GM18508 (cell line): Measurements from ENCODE around the gene LDB2.

Experiments used
- ATAC-seq: cut with Tn5 transposase; IDR thresholded peaks from one replicate; pipeline ENCODE4 v1.9.1; 2021; ENCODE audit warnings: moderate number of reproducible peaks; ENCODE audit not compliant: insufficient read depth, unreplicated experiment

The LDB2 gene

DNA sequence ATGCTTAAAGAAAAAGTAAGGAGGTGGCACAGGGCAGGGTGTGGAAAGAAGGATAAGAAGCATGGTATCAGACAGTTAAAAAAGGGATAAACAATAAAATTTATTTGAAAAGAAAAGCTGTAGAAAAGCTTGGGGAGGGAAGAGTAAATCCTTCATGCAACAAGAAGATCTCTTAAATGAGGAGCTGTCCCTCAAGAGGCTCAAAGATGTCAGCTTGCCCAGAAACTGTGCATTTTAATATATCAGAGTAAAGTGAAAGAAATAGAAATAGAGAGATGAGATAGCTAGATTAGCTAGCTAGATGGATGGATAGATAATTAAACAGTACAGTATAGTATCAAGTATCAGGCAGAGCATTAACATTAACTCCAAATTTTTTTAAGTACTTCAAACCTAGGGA is 170.3 kb downstream of the LDB2 start:
- ATAC-seq = no peak

DNA sequence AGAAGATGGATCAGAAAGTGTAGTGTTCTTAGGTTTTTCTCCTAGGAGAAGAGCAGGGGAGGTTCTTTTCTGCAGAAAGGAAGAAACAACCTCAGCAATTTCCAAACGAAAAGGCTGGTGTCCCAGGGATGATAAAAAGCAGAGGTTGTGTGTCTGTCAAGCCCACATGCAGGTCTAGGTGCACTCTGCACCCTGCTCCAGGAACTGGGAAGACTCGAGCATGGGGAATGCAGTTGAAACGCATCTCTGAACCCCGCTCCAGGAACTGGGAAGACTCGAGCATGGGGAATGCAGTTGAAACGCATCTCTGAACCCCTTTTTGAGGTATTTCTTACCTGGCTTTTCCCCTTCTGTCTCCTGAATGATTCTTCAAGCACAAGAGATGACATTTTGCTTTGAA is 171.2 kb downstream of the LDB2 start:
- no peak for ATAC-seq

DNA sequence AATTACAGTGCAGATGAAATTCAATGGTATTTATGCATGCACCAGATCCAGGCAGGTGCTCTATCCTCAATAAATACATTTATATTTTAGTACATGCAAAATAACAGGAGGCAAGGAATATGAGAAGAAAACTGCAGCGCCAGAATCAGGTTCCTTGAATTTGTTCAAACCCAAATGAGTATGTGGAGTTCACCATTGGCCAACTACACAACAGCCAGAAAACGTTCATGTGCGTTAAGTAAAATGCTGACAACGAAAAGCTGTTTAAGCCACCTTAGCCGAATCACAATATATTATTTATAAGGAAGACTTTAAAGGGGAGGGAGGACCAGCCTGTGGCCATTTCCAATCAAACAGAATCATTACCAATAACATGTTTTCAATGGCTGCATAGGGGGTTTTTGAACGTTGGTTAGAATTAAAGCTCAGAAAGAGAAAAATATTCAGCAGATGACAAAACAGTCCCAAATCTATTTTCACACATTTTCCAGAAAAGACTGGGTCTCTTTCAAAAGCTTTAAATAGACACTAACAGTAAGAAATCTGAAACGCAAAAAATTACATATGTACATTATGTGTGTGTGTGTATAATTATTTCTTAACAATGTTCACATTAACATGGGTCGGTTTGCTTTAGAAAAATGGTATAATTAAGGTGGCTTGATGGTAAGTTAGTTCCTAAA is 171.9 kb downstream of the LDB2 start:
- no peak for ATAC-seq

DNA sequence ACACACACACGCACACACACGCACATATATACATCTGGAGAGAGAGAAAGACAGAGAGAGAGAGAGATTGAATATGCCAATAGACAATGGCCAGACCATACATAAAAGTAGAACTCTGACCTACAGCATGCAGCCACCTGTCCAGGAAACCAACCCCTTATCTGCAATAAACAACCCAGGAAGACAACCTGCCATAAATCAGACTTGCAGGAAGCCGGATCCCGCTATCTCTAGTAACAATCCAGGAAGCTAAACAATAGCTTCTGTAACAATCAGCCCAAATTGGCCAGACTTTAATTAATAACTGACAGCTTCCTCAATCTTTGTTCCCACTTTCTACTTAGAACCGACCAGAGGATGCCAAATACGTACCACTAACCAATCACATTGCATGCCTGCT is 173.2 kb downstream of the LDB2 start:
- ATAC-seq = no peak

DNA sequence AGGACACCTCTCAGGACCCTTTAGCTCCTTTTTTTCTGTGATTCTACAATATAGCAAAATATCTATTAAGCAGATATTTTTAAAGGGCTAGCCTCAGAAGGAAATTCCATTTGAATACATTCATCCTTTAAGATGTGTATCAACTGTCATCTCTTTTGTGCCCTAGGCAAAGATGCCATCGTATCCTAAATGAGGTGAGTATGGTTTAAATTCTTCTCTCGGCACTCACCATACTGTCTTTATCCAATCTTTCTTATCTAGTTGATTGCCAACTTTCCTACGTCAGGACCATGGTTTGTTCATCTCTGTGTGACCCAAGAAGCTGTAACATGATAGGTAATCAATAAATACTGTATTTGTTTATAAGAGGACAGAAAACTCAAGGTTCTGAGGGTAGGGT is 176.0 kb downstream of the LDB2 start:
- ATAC-seq = no peak

DNA sequence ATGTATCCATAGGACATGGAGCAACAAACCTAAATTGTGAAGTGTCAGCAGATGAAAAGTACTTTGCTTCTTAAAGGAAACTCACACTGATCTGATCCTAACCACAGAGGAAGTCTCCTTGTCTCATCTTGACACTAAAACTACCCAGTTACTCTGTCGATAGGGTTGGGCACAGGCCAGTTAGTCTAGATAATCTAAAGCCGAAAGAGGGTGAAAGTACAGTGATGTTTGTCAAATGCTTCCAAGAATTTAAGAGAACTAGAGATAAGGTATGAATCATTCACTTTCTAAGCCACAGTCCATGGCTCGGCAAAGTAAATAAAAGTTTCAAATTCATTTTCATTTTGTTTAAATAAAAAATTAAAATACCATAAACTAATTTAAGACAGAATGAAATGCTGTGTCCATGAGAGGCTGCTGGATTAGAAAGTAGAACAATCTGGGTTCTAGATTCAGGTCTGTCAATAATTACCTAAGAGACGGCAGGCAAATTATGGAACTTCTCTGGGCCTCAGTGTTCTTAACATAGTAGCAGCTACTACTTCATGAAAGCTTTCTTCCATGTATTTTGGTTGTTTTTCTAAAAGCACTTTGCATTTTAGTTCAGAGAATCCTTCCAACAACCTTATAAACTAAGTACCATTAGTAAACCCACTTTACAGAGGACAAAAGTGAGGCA is 176.7 kb downstream of the LDB2 start:
- ATAC-seq = no peak

DNA sequence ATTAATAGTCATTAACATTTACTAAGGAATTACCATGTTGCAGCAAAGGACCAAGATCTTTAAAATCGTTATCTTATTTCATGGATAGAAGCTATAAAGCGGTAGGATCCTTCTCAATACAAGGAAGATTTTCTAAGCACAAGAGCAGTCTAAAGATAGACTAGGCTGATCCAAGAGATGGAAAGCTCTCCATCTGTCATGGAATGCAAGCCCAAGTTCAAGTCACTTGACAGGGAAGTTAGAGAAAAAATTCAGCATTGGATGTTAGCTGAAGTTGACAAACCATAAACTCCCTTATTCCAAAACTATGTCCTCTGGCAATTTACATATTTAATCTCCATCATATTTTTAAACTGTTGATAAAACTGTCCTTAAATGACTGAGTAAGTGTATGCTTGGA is 177.7 kb downstream of the LDB2 start:
- no peak for ATAC-seq

DNA sequence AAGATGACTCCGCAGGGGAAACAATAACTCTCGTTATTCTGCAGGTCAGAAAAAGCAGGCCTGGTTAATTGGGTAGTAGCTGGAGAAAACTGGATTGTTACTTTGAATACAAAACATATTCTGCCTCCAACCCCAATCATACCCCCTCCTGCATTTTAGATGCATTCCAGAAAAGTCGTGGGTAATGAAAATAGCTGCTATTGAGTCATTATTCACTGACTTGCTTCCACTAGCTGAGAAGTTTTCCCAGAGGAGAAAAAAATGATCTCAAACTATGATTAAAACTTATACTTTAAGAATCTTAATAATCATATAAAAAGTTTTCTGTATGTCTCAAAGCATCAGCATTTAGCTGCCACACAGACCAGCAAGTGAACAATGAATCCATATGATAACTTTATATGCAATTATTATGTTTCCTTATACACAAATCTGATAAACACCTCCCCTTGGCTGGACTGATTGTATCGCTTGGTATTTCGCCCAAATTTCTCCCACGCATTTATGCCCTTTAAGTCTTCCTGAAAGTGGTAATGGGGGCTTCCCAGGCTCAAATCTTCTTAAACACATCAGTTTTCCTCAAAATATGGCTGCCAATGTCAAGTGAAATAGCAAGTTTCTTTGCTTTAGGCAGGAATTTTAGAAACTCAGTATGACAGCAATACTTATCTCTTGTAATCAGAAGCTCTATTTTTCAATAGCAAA is 181.0 kb downstream of the LDB2 start:
- no peak for ATAC-seq

DNA sequence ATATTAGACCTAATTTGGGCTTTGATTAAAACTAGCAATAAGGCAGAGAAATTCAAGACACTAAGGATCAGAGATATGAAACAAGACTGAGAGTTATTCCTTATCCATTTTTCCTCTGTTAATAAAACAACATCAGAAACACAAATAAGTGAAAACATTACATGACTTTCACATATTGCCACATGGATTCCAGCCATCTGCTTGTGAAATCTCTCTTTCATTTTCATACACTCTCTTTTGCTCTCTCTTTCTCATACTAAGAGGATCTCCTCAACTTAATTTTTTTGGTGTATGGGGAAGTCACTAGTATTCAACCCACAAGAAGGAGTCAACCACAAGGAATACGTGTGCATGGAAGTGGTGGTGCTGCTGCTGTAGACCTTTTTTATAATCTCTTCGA is 183.0 kb downstream of the LDB2 start:
- ATAC-seq = no peak

DNA sequence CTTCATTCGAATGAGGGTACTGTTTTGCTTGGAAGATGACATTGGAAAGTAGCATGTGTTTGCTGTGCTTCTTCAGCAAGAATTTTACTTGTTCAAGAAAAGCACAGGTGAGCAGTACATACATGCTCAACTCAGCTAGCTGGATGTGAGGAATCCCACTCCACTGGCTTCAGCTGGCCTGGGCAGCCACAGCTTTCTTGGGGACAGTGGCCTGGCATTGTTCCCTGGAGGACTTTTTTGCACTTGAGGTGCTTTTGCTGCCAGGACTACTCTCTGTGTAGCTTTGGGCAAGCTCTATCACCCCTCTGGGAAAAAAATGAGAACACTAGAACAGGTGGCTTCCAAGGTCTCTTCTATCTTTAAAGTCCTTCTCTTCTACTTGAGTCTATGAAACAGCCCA is 184.3 kb downstream of the LDB2 start:
- no peak for ATAC-seq

DNA sequence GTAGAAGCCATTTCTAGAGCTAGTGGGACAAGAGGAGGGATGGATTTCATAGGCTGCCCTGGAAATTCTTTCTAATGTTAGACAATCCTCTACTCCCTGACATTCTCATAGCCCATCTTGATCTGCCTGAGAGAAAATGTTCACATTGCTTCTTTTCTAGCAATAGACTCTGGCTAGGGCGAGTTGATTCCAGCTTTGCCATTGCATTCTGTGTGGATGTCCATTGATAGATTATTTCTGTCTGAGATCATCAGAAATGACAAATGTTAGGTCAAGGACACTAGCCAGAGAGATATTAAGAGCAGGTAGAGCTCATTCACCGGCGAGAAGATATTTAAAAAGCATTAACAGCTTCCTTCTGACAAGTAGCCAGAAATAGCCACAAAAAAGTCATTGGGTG is 184.7 kb downstream of the LDB2 start:
- no peak for ATAC-seq

DNA sequence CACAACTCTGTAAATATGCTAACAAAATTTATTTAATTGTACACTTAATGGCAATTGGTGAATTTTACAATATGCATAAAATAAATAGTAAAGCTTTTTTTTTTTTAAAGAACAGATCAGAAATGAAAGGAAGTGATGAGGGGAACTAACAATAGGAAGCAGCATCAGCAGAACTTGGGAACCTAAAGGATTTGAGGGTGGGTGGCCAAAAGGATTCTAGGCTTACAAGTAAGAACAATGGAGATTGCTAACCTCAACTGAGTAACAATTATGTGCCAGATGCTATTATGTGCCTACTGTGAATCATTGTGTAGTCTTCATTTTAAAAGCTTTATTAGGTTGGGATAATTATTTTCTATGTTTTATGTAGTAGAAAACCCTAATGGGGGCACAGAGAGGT is 185.2 kb downstream of the LDB2 start:
- no peak for ATAC-seq

DNA sequence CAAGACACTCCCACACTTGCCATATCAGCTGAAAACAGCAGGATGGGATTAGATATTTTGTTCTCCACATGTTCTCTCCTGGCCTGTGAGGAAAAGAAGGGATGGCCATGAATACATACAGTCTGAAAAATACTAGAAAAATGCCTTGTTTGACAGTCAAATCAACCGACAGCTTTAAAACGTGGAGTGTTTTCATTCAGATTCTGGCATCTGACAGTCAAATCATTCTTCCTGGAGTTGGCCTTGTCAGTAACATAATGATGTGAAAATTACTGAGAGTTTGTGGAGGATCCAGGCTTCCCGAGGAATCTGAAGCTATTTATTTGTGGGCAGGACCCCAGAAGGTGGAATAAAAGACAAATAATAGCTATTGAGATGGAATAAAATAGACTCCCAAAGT is 188.2 kb downstream of the LDB2 start:
- ATAC-seq = no peak

DNA sequence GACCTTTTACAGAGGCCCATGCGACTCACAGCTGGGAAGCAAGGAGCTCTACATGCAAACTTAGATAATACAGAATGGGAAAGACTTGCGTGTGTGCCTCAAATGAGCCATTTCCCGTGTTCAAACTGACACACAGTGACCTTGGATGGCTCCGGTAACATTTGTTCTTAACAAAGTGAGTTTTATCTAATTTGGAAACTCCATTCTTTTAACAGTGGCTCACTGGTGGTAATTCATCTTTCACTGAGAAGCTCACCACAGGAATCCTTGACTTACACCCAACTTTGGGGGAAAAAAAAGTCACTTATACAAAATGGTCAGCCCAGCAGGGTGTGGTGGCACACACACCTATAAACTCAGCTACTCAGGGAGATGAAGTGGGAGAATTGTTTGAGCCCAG is 190.6 kb downstream of the LDB2 start:
- no peak for ATAC-seq

DNA sequence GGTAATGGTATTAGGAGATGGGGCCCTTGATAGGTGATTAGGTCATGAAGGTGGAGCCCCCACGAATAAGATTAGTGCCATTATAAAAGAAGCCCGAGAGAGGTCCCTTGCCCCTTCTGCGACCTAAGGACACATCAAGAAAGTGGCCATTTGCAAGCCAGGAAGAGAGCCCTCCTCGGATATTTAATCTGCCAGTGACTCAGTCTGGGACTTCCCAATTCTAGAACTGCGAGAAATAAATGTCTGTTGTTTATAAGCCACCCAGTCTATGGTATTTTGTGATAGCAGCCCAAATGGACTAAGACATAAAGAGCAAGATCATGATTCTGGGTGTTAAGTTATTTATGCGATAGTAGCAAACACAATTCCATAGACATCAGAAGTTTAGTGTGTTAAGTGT is 192.2 kb downstream of the LDB2 start:
- no peak for ATAC-seq

DNA sequence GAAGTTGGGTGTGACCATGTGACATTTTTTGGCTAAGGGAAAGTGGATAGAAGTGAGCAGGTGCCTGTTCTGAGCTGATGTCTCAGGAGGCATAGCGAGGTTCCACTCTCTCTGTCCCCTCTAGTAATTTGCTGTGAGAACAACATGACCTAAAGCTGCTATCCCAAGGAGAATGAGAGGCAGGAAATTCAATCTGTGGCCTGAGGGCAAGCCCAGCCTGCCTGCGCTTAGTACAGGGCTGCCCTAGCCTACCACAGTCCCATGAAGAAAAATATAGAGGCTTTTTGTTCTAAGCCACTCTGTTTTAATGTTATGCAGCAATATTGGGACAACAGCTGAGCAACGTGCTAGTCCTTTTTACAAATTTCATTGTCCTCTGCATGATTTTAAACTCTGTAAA is 193.1 kb downstream of the LDB2 start:
- no peak for ATAC-seq

DNA sequence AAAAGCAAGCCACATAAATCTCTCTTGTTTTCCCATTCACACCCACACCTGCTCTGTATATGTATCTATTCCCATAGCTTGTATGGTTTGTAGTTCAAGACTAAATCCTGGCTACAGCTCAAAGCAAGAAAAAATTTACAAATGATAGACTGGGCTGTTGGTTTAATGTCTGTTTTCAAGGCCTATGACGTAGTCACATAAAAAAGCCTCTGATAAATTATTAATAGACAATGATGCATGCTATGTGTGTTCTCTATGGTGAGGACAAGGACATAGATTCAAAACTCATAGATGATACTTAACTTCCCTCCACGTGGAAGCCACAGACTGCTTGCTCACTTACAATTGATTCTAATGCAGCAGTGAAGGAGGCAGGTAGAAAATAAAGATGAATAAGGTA is 194.0 kb downstream of the LDB2 start:
- ATAC-seq = no peak

DNA sequence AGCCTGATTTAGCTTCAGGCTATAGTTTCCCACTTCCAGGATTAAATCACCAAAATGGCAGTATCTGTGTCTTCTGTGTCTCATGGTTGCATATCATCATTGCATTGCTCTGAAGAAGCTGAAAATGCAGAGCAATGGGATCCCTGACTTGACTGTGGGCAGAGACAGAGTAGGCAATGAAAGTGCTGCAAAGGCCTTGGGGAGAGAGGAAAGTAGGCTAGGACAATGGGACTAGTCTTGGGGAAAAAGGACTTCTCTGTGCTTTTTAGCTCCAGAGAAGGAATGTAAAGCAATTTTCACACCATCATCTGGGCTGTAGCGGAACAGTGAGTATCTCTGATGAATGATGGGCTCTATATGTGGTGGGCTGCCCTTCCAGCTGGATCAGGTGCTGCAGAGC is 202.5 kb downstream of the LDB2 start:
- no peak for ATAC-seq

DNA sequence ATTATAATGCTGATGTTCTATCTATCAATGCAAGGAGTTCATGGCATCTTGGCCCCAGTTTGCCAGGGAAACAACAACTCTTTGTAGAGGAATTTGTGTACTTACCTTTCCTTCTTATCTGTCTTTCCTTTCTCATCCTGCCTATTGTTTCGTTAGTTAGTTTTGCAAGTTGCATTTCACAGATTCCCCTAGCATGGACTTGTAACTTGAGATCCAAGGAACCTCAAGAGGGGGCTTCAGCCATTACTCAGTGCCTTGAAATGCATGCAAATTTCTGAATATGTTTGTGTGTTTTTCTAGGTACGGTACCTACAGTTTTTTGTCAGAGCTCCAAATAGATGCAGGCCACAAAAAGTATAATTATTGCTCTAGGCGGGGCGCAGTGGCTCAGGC is 203.6 kb downstream of the LDB2 start:
- no peak for ATAC-seq

DNA sequence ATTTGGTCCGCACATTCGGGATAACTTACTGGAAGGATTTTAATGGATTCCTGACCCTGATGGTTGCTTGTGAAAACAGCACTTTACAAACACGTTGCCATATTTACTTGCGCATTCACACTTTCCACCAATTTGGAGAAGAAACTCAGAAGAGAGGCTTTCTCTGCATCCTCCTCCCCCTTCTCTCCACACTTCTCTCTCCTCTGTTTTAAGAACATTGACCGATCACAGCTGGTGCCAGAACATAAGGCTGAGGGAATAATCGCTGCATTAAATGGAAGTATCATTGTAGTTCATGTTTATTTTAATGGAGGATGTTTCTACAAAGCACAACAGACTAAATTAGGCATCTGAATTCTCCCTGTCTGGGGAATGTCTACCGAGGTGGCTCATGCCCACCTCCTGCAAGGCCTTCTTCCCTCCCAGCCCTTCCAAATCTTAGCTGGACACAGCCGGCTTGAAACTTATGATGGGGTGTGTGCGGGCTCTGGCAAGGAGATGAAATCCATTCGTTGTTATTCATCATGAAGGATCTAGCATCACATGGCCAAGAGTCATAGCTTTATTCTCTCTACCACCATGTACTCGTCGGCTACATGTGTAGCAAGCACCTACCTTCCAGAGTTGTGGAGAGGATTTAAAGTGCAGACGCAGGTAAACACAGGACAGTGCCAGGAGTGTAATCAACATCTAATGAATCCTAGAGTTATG is 204.1 kb downstream of the LDB2 start:
- ATAC-seq = no peak

DNA sequence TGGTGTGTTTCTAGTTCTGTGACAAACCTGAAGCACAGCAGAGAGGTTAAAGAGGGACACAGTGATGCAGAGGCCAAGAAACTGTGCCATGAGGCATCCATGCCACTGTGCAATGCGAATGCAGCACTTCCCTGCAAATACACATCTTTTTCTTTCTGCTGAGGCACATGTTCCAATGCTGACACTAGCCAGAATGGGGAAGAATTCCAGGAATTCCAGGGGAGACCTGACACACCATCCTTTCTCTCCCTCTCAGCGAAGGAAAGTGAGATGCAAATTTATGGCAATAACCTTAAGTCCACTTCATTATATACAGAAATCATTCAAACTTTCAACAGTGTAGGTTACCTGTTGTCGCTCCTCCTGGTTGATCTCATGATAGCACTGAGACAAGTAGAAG is 204.8 kb downstream of the LDB2 start:
- ATAC-seq = no peak
